AG08395 (cell line): ENCODE data around the gene USP25.

ENCODE experiments used
- DNase-seq: peaks from one replicate; pipeline ENCODE4 v3.0.0; 2012; ENCODE audit warnings: mixed read lengths, low spot score

The USP25 gene

GRCh38 chr21:15809818-15810217, 80.0 kb downstream of the USP25 start:
- DNase-seq: no peak

- no peak for DNase-seq
These were observed 85.5 kb downstream of the USP25 start for GRCh38 chr21:15815285-15815684.

GRCh38 chr21:15820327-15820726, 90.5 kb downstream of the USP25 start:
- no peak for DNase-seq

GRCh38 chr21:15820852-15821379, 91.1 kb downstream of the USP25 start:
- no peak for DNase-seq

GRCh38 chr21:15823486-15824150, 93.8 kb downstream of the USP25 start:
- DNase-seq: no peak

GRCh38 chr21:15825700-15826099, 95.9 kb downstream of the USP25 start:
- no peak for DNase-seq

GRCh38 chr21:15826147-15826780, 96.5 kb downstream of the USP25 start:
- peak; percentile 6 for DNase-seq

GRCh38 chr21:15826908-15827601, 97.3 kb downstream of the USP25 start:
- no peak for DNase-seq

GRCh38 chr21:15831497-15831896, 101.7 kb downstream of the USP25 start:
- DNase-seq: no peak

- peak; percentile 5 for DNase-seq
These were observed 107.9 kb downstream of the USP25 start for GRCh38 chr21:15837645-15838044.

- no peak for DNase-seq
These were observed 109.2 kb downstream of the USP25 start for GRCh38 chr21:15839026-15839425.

- no peak for DNase-seq
These were observed 109.8 kb downstream of the USP25 start for GRCh38 chr21:15839601-15840000.

GRCh38 chr21:15840406-15840805, 110.6 kb downstream of the USP25 start:
- DNase-seq: no peak

- DNase-seq: peak; percentile 54
These were observed 112.2 kb downstream of the USP25 start for GRCh38 chr21:15841856-15842564.

GRCh38 chr21:15842565-15842880, 112.7 kb downstream of the USP25 start:
- DNase-seq: no peak

- DNase-seq: no peak
These were observed 114.0 kb downstream of the USP25 start for GRCh38 chr21:15843766-15844165.

GRCh38 chr21:15848634-15849560, 119.1 kb downstream of the USP25 start:
- peak; percentile 4 for DNase-seq

- no peak for DNase-seq
These were observed 120.1 kb downstream of the USP25 start for GRCh38 chr21:15849927-15850326.

GRCh38 chr21:15850645-15851044, 120.9 kb downstream of the USP25 start:
- peak; percentile 18 for DNase-seq

- no peak for DNase-seq
These were observed 122.4 kb downstream of the USP25 start for GRCh38 chr21:15852146-15852545.

- no peak for DNase-seq
These were observed 123.3 kb downstream of the USP25 start for GRCh38 chr21:15853126-15853525.
